Mesodermal cell (in vitro differentiated cells): ENCODE measurements around the gene EHMT1.

ENCODE experiments used
- H3K27ac ChIP-seq: 2 replicates; pipeline ENCODE4 v1.7.0; 2013; ENCODE audit warnings: mild to moderate bottlenecking, low read depth, low read length, moderate library complexity; ENCODE audit not compliant: severe bottlenecking
- H3K36me3 ChIP-seq: 2 replicates; pipeline ENCODE4 v1.7.1; 2013; ENCODE audit warnings: mild to moderate bottlenecking, low read length, moderate library complexity; ENCODE audit not compliant: control insufficient read depth, insufficient read depth
- H3K4me1 ChIP-seq: one replicate; pipeline ENCODE4 v1.7.1; 2013; ENCODE audit warnings: mild to moderate bottlenecking, low read length; ENCODE audit not compliant: insufficient read depth, control insufficient read depth, poor library complexity, severe bottlenecking
- H3K4me3 ChIP-seq: 2 replicates; pipeline ENCODE4 v1.7.0; 2013; ENCODE audit warnings: low read length, control low read depth, mild to moderate bottlenecking; ENCODE audit not compliant: insufficient read depth, poor library complexity, severe bottlenecking; ENCODE audit errors: extremely low read depth
- H3K9me3 ChIP-seq: 2 replicates; pipeline ENCODE4 v1.7.1; 2013; ENCODE audit warnings: mild to moderate bottlenecking, low read length, moderate library complexity; ENCODE audit not compliant: control insufficient read depth
- WGBS, 2 experiments: methylation state at CpG; one replicate each; pipeline ENCODE4 v1.1.5; 2013; ENCODE audit warnings: missing lambda C conversion rate in 2 of 2; ENCODE audit not compliant: insufficient coverage in 2 of 2; 5-methylcytosine and 5-hydroxymethylcytosine counted together

Gene EHMT1

DNA sequence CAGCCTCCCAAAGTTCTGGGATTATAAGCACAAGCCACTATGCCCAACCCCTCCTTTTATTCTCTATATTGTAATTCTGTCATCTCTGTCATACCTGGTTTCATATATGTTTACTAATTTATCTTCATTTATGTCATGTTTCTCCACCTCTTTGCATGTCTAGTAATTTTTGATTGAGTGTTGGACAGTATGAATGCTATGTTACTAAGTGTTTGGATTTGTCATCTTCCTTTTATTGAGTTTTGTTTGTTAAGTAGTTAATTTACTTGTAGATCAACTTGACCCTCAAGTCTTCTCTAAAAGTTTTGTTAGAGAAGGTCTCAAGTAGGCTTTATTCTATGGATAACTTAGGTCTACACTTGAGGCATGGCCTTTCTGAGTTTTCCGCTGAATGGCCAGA is 241.6 kb downstream of the EHMT1 start:
- WGBS, 2 experiments = 92 to 100% methylated on average over 1 of the region's 1 CpG

GRCh38 chr9:137865581-137866145 is 246.9 kb downstream of the EHMT1 start:
- WGBS, 2 experiments = 88 to 93% methylated on average over 16 of the region's 18 CpGs
- H3K9me3 ChIP-seq = peaks cover 3% of the 10 kb centered on the region
- no peaks in the 10 kb centered on the region for H3K36me3 ChIP-seq
- H3K4me1 ChIP-seq = no peaks in the 10 kb centered on the region
- no peak overlapping the region for H3K4me3 ChIP-seq
- H3K27ac ChIP-seq = no peak overlapping the region

More for the DNA sequence above, 241.6 kb downstream of the EHMT1 start:
- peaks cover 6% of the 10 kb centered on the region for H3K9me3 ChIP-seq
- no peaks in the 10 kb centered on the region for H3K36me3 ChIP-seq
- no peak overlapping the region for H3K4me3 ChIP-seq
- H3K4me1 ChIP-seq = no peaks in the 10 kb centered on the region
- H3K27ac ChIP-seq = no peak overlapping the region

- H3K36me3 ChIP-seq = no peaks in the 10 kb centered on the region
- H3K4me3 ChIP-seq = no peak overlapping the region
- H3K4me1 ChIP-seq = no peaks in the 10 kb centered on the region
- H3K27ac ChIP-seq = no peak overlapping the region
- no peaks in the 10 kb centered on the region for H3K9me3 ChIP-seq
- WGBS, 2 experiments = 81 to 85% methylated on average over 17 to 19 of the region's 21 CpGs
These were observed 247.7 kb downstream of the EHMT1 start for GRCh38 chr9:137866226-137867141.

- no peaks in the 10 kb centered on the region for H3K4me1 ChIP-seq
- no peaks in the 10 kb centered on the region for H3K36me3 ChIP-seq
- no peaks in the 10 kb centered on the region for H3K9me3 ChIP-seq
- 60 to 79% methylated on average over 1 to 2 of the region's 3 CpGs for whole genome bisulfite sequencing, 2 experiments
- no peak overlapping the region for H3K4me3 ChIP-seq
- no peak overlapping the region for H3K27ac ChIP-seq
These were observed 251.6 kb downstream of the EHMT1 start for GRCh38 chr9:137870432-137870831.

- Histone ChIP-seq H3K36me3 (no peaks in the 10 kb centered on the region), H3K4me3 (no peak overlapping the region), H3K27ac (no peak overlapping the region), H3K9me3 (no peaks in the 10 kb centered on the region), H3K4me1 (no peaks in the 10 kb centered on the region)
- WGBS, 2 experiments = 89% methylated on average over 9 to 10 of the region's 10 CpGs
These were observed 253.5 kb downstream of the EHMT1 start for GRCh38 chr9:137872296-137872695.

GRCh38 chr9:137873408-137873807 is 254.6 kb downstream of the EHMT1 start:
- WGBS, 2 experiments = 65 to 78% methylated on average over 4 to 5 of the region's 8 CpGs
- Histone ChIP-seq H3K27ac (no peak overlapping the region), H3K36me3 (no peaks in the 10 kb centered on the region), H3K9me3 (no peaks in the 10 kb centered on the region), H3K4me1 (no peaks in the 10 kb centered on the region), H3K4me3 (no peak overlapping the region)

- no peak overlapping the region for H3K4me3 ChIP-seq
- no peaks in the 10 kb centered on the region for H3K4me1 ChIP-seq
- H3K36me3 ChIP-seq = no peaks in the 10 kb centered on the region
- 78 to 86% methylated on average over 6 to 8 of the region's 9 CpGs for WGBS, 2 experiments
- no peak overlapping the region for H3K27ac ChIP-seq
- no peaks in the 10 kb centered on the region for H3K9me3 ChIP-seq
These were observed 255.1 kb downstream of the EHMT1 start for GRCh38 chr9:137873858-137874362.

DNA sequence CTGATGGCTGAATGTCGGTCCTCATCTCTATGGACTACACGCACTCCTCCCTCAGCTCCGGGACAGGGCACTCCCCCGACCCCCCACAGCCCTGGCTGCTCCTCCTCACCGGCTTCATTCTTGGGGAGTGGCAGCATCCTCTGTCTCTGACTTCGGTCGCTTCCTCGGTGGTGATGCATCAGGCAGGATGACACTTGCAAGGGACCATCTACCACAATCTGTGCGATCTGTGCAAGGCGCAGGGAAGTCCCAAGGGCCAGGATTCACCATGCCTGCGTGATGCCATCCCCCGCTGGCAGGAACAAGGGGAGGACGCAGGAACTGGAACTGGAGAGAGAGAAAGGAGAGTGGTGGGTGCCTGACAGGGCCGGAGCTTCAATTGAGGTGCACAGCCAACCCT is 256.5 kb downstream of the EHMT1 start:
- H3K9me3 ChIP-seq = no peaks in the 10 kb centered on the region
- no peak overlapping the region for H3K4me3 ChIP-seq
- H3K36me3 ChIP-seq = no peaks in the 10 kb centered on the region
- no peaks in the 10 kb centered on the region for H3K4me1 ChIP-seq
- H3K27ac ChIP-seq = no peak overlapping the region
- 72 to 84% methylated on average over 11 to 14 of the region's 14 CpGs for WGBS, 2 experiments

DNA sequence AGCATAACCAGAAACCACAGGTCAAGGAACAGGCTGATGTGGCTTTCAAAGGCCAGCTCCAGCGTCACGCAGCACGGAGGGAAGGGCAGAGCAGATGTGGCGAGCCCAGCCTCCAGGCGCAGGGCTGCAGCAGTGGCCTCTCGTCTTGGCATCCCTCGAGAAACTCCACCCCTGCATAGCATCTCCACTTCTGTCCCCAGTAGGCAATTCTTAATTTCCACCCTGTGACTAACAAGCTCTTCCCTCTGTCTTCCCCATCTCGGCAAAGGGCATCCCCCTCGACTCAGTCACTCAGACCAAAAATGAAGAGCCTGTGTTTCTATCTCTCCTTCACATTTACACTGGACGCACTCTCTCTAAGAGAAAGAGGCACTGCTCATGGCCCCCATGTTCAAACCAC is 257.0 kb downstream of the EHMT1 start:
- Histone ChIP-seq H3K4me1 (no peaks in the 10 kb centered on the region), H3K9me3 (no peaks in the 10 kb centered on the region), H3K27ac (no peak overlapping the region), H3K4me3 (no peak overlapping the region), H3K36me3 (no peaks in the 10 kb centered on the region)
- 82 to 92% methylated on average over 10 of the region's 10 CpGs for WGBS, 2 experiments

DNA sequence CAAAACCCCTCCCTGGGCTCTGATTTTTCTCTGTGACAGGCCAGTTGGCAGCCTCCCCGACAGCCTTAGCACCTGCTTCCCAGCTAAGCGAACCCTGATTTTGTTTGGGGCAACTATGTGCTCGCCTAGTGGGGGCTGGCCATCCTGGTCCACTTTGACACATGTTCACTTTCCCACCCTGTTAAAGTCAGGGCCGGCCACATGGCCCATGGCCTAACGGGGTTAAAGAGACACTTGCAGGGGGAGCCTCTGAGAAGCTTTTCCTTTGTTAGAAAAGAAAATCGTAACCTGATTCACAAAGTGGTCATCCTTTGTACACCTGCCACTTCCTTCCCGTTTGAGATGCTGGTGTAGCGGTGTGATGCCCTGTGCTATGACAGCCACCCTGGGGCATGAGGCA is 257.5 kb downstream of the EHMT1 start:
- Histone ChIP-seq H3K9me3 (no peaks in the 10 kb centered on the region), H3K36me3 (no peaks in the 10 kb centered on the region), H3K4me1 (no peaks in the 10 kb centered on the region), H3K27ac (no peak overlapping the region), H3K4me3 (no peak overlapping the region)
- 83% methylated on average over 6 to 8 of the region's 8 CpGs for WGBS, 2 experiments
